PC-3 (cell line): ENCODE measurements around the gene WDR49. TPM values are rescaled to one million over a fixed set of nuclear protein-coding genes. Genes with fewer than 3 reads are reported as not detected.

Experiments
- ATAC-seq: fragments of 200-7000 bp; cut with Tn5 transposase; 2 replicates; pipeline ENCODE4 v1.9.1; 2020; ENCODE audit warnings: mild to moderate bottlenecking, moderate library complexity
- BruUV-seq: library from RNA; stranded (reverse); fragments of 400-500 nt; replicated peaks from 2 replicates; lab custom pipeline; 2021; lab: Mats Ljungman, UMichigan
- CTCF ChIA-PET: fragments of 300-600 bp; sonication (Branson Sonifier 250); formaldehyde crosslinking; loops from one replicate; lab custom pipeline; 2022; ENCODE audit warnings: antibody characterized with exemption; lab: Charles Lee
- POLR2A ChIA-PET: fragments of 300-600 bp; sonication (Branson Sonifier 250); formaldehyde crosslinking; loops from one replicate; lab custom pipeline; 2022; ENCODE audit warnings: antibody characterized with exemption; ENCODE audit not compliant: unreplicated experiment; lab: Charles Lee
- DNase-seq: peaks from one replicate; pipeline ENCODE4 v3.0.0-alpha.2; 2015
- H2AFZ ChIP-seq: fragments of 300-600 bp; sonication (generic); 2 replicates; pipeline ENCODE4 v1.6.0; 2016; ENCODE audit warnings: antibody characterized with exemption, low read length
- H3F3A ChIP-seq: fragments of 300-600 bp; sonication (generic); one replicate; pipeline ENCODE4 v1.6.0; 2017; ENCODE audit warnings: antibody characterized with exemption, low read length, control low read depth, mild to moderate bottlenecking; ENCODE audit not compliant: unreplicated experiment
- H3K27ac ChIP-seq: fragments of 300-600 bp; sonication (generic); 2 replicates; pipeline ENCODE4 v1.5.1; 2016; ENCODE audit warnings: mild to moderate bottlenecking, low read length
- H3K27me3 ChIP-seq: fragments of 300-600 bp; sonication (generic); 2 replicates; pipeline ENCODE4 v1.6.1; 2016; ENCODE audit warnings: low read length, mixed read lengths
- H3K36me3 ChIP-seq: fragments of 300-600 bp; sonication (generic); 2 replicates; pipeline ENCODE4 v1.6.1; 2016; ENCODE audit warnings: low read depth, mixed run types, low read length, mixed read lengths
- H3K4me1 ChIP-seq: fragments of 300-600 bp; sonication (generic); 2 replicates; pipeline ENCODE4 v1.5.1; 2016; ENCODE audit warnings: low read length; ENCODE audit not compliant: insufficient read depth
- H3K4me2 ChIP-seq: fragments of 300-600 bp; sonication (generic); 2 replicates; pipeline ENCODE4 v1.6.0; 2016; ENCODE audit warnings: low read length
- H3K4me3 ChIP-seq: fragments of 300-600 bp; sonication (generic); 2 replicates; pipeline ENCODE4 v1.5.1; 2016; ENCODE audit warnings: mild to moderate bottlenecking, low read length, mixed read lengths
- H3K79me2 ChIP-seq: fragments of 300-600 bp; sonication (generic); 2 replicates; pipeline ENCODE4 v1.6.1; 2017; ENCODE audit warnings: low read length, mixed read lengths
- H3K9ac ChIP-seq: fragments of 300-600 bp; sonication (generic); 2 replicates; pipeline ENCODE4 v1.6.0; 2016; ENCODE audit warnings: mild to moderate bottlenecking, low read length
- H3K9me2 ChIP-seq: fragments of 300-600 bp; sonication (generic); replicated peaks from 2 replicates; pipeline ENCODE4 v1.6.1; 2016; ENCODE audit warnings: mixed run types, low read length, mixed read lengths
- H3K9me3 ChIP-seq: fragments of 300-600 bp; sonication (generic); 2 replicates; pipeline ENCODE4 v1.6.1; 2016; ENCODE audit warnings: low read length, mixed read lengths
- H4K20me1 ChIP-seq: fragments of 300-600 bp; sonication (generic); 2 replicates; pipeline ENCODE4 v1.6.1; 2016; ENCODE audit warnings: low read length, mixed read lengths
- CTCF ChIP-seq: fragments of 300-600 bp; sonication (generic); conservative IDR thresholded peaks from 2 replicates; pipeline ENCODE4 v1.5.1; 2017; ENCODE audit warnings: antibody characterized with exemption, low read depth, mild to moderate bottlenecking, low read length
- EZH2 ChIP-seq: fragments of 300-600 bp; sonication (generic); IDR thresholded peaks from one replicate; pipeline ENCODE4 v1.6.1; 2017; ENCODE audit warnings: antibody characterized with exemption, mild to moderate bottlenecking, low read length; ENCODE audit not compliant: unreplicated experiment
- EZH2phosphoT487 ChIP-seq: fragments of 300-600 bp; sonication (generic); IDR thresholded peaks from 2 replicates; pipeline ENCODE4 v1.6.1; 2018; ENCODE audit warnings: mild to moderate bottlenecking, antibody characterized with exemption, low read length, borderline replicate concordance
- intact Hi-C: fragments of 100-400 bp; cut with micrococcal nuclease; formaldehyde crosslinking; loops from 2 replicates; pipeline ENCODE4 v1.9.0; 2023
- total RNA-seq: library from RNA; depleted of rRNA; stranded (reverse); fragments of >200 nt; gene quantifications from 2 replicates; pipeline ENCODE4 v1.2.3, GENCODE V29; 2014

The WDR49 gene
- total RNA-seq, 1 experiment from 2014 or later: 0.33 TPM

DNA sequence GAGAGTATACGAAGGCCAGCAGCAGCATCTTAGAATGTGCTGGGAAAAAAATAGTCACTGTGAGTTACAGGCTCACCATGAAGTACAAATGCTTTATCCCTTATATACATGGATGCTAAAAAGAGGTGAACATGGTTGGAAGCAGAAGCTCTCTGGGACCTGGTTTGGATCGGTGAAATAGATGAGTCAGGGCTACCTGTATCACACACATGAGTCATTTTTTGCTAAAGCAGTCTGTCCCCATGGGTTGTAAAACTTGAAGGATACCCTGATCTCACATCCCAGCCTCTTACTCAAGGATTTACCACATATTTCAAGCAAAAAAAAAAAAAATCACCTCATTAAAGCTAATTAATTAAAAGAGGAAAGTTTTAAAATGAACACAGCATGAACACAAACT is 173.0 kb downstream of the WDR49 start:
- CTCF ChIA-PET: no interaction called here
- Histone ChIP-seq H2AFZ (no peak overlapping the region), H3K4me2 (no peak overlapping the region), H3F3A (no peaks in the 10 kb centered on the region), H3K36me3 (no peaks in the 10 kb centered on the region), H3K27ac (no peak overlapping the region), H3K9ac (no peak overlapping the region), H3K27me3 (0 out of 2 replicates have a peak, but pooled peaks cover 9% of the 10 kb centered on the region), H3K79me2 (no peaks in the 10 kb centered on the region), H3K4me1 (no peaks in the 10 kb centered on the region), H3K4me3 (no peak overlapping the region), H4K20me1 (no peaks in the 10 kb centered on the region), H3K9me3 (no peaks in the 10 kb centered on the region), H3K9me2 (no peaks in the 10 kb centered on the region)
- TF ChIP-seq EZH2phosphoT487 (no peak), CTCF (no peak), EZH2 (no peak)
- no TSS peak for BruUV-seq
- intact Hi-C loops: no loop called here
- DNase-seq (peak; percentile 28), ATAC-seq (peak; percentile 51)
- POLR2A ChIA-PET: no interaction called here

DNA sequence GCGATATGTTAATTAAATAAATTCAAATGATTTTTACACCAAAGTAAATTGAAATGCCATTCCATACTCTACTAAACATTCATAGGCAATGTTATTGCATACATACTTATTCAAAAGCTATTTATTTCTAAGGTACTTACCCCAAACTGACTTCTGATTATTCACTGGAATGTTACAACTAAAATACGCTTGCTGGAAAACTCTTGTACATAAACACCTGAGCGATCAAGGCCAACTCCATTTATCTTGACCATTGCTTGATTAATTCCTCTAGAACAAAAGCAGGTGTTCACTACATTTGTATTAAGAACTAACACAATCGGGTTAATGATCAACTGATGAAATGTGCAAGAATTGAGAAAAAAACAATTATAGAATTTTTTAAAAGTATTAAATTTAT is 179.9 kb downstream of the WDR49 start, which contains the start of gene SERPINI2:
SERPINI2 (minus strand) TSS at position 180 of the 400 bp plus-strand sequence. CDS start 2,208 bp downstream, outside the sequence.
- ATAC-seq (no peak), DNase-seq (no peak)
- no peaks in the 10 kb centered on the region for H3K36me3 ChIP-seq
- H3K27me3 ChIP-seq: peaks cover 11% of the 10 kb centered on the region; the same call in 1 of the 2 replicates
- BruUV-seq: no TSS peak
- H3F3A ChIP-seq: no peaks in the 10 kb centered on the region
- H2AFZ ChIP-seq: no peak within 1 kb of the TSS
- H3K27ac ChIP-seq: no peak within 1 kb of the TSS
- CTCF ChIA-PET: no interaction called here
- H3K4me1 ChIP-seq: no peaks in the 10 kb centered on the region
- no peak within 1 kb of the TSS for H3K9ac ChIP-seq
- H3K9me3 ChIP-seq: no peaks in the 10 kb centered on the region
- H3K4me2 ChIP-seq: no peak within 1 kb of the TSS
- H3K4me3 ChIP-seq: no peak within 1 kb of the TSS
- H3K9me2 ChIP-seq: no peaks in the 10 kb centered on the region
- intact Hi-C loops: no loop called here
- H3K79me2 ChIP-seq: no peaks in the 10 kb centered on the region
- POLR2A ChIA-PET: no interaction called here
- H4K20me1 ChIP-seq: no peaks in the 10 kb centered on the region
- TF ChIP-seq EZH2phosphoT487 (no peak), EZH2 (no peak), CTCF (no peak)

DNA sequence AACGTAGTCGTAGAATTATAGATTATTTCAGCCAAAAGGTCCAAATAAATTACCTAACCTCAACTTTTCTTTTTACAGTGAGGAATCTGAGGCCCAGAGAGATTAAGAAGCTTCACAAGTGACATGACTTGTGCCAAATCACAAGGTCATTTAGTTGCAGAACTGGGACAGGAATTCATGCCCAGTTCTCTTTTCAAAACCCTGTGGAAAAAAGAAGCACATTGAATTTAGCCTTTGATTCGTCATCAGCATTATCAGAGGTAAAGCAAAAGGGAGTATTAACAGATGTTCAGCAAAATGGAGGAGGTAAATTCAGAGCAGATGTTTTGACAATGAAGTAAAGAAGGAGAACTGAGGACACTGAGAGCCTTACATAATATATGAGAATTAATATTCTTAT is 184.4 kb downstream of the WDR49 start:
- H3K9me2 ChIP-seq: no peaks in the 10 kb centered on the region
- POLR2A ChIA-PET: no interaction called here
- no peaks in the 10 kb centered on the region for H3K9me3 ChIP-seq
- H3K9ac ChIP-seq: no peak overlapping the region
- TF ChIP-seq EZH2phosphoT487: no peak
- TF ChIP-seq EZH2: no peak
- H4K20me1 ChIP-seq: no peaks in the 10 kb centered on the region
- no peak overlapping the region for H3K4me2 ChIP-seq
- no peaks in the 10 kb centered on the region for H3K79me2 ChIP-seq
- CTCF ChIA-PET: no interaction called here
- H3K36me3 ChIP-seq: no peaks in the 10 kb centered on the region
- ATAC-seq (no peak), DNase-seq (no peak)
- no peak overlapping the region for H2AFZ ChIP-seq
- BruUV-seq: no TSS peak
- H3K4me3 ChIP-seq: no peak overlapping the region
- no peaks in the 10 kb centered on the region for H3F3A ChIP-seq
- intact Hi-C loops: no loop called here
- no peak overlapping the region for H3K27ac ChIP-seq
- H3K27me3 ChIP-seq: peaks cover 13% of the 10 kb centered on the region; the same call in 1 of the 2 replicates
- no peaks in the 10 kb centered on the region for H3K4me1 ChIP-seq
